Stimulated activated CD8-positive, alpha-beta memory T cell treated with anti-CD3 and anti-CD28 coated beads, Interleukin-2, amount 100 ng/mL, for 1 hour (primary cell): Measurements from ENCODE around the gene LACC1.

ENCODE experiments used
- DNase-seq, 2 donors: peaks; one replicate each; pipeline ENCODE4 v3.0.0-alpha.2; 2020; ENCODE audit warnings: low read depth in 2 of 2

The LACC1 gene

GRCh38 chr13:43884222-43884621 lies 4.5 kb downstream of the LACC1 start:
- no peak for DNase-seq

DNA sequence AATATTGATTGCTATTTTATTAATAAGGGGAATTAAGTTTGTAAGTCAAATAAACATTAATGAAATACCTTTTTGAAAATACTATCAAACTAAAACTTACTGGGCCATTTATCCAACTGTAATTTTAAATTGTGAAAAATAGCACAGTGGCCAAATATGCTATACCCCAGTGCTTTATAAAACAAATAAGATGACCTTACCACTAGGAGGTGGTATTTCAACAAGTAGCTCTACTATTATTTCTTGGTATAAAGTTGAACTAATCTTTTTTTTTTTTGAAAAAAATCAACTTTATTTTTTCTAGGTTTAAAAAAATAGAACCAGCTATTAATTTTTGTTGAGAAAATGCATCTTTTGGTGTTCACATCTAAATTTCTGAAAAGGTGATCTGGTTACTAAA lies 14.7 kb downstream of the LACC1 start:
- no peak for DNase-seq

DNA sequence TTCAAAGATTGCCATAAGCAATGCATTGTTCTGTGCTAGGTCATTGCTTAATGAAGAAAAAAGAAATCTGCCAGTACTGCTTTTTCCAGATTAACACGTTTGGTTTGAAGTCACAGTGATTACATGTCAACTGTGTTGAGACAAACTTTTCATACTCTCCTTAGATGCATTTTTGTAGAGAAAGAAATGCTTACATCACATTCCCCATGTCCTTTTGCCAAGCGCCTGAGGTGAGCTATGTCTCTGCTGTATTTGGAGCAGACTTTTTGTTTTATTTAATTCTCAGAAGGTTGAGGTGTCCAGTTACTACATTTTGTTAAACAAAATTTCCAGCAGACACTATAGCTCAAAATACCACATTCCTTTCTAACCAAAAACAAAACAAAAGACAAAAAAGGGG lies 16.2 kb downstream of the LACC1 start:
- DNase-seq = no peak

DNA sequence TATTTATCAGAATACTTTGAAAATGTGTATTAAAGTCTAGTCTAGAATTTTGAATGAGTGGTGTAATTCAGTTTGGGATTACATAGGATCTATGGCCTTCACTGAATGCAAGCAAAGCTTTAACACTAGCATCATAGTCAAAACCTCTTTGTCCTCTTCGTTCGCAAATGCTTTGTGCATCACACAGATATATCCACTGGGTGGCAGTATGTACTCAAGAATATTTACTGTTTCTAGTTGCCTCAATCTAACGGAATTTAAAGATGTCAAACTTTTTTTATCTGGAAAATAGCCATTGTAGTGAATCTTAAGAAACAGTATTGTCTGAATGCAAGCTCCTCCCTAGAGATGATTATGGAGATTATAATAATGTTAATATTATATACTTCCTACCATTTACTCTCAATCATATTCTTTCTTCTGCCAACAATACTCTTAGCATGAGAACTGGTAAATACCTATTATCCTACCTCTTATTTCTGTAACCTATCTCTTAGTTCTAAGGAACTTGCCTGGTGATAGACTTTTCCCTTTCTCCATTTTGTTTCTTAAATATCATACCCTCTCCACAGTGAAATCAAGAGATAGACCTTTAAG lies 25.8 kb downstream of the LACC1 start:
- no peak for DNase-seq

- DNase-seq = no peak
Observed at GRCh38 chr13:43908156-43909126, 28.7 kb downstream of the LACC1 start.

DNA sequence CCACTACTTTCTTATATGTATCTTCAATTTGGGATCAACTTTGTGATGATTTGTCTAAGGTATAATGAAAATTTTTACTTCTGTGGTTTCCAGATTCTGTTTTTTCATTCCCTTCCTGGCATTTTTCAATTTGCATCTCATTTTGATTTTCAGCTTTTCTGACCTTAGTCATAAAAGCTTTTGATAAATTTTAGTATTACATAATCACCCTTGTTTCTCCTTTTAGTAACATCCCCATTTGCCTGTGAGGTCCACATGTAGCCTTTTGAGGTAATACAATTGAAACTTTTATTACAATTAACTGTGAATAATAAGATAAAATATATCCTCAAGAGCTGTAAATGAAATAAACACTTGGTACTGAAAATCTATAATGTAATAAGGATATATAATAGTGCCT lies 31.2 kb downstream of the LACC1 start:
- no peak for DNase-seq

GRCh38 chr13:43911278-43911677 lies 31.6 kb downstream of the LACC1 start:
- DNase-seq = no peak

GRCh38 chr13:43911871-43912270 lies 32.2 kb downstream of the LACC1 start:
- DNase-seq = no peak

DNA sequence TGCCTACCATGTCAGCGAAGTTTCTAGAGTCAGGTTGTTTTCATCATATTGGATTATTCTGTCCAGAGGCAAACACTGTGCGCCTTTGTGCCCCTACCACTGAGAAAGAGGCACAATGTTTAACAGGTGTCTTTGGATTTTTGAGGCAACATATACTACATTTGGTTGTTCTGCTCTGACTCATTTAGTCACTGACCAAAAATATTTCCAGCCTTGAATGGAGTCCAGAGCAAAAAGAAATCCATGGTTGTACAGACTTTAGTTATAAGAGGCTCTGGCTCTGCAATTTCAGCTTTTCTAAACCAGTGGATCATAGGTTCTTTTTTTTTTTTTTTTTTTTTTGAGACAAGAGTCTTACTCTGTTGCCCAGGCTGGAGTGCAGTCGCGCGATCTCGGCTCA lies 35.7 kb downstream of the LACC1 start:
- DNase-seq = no peak

- no peak for DNase-seq
Observed at GRCh38 chr13:43916828-43917227, 37.1 kb downstream of the LACC1 start.

DNA sequence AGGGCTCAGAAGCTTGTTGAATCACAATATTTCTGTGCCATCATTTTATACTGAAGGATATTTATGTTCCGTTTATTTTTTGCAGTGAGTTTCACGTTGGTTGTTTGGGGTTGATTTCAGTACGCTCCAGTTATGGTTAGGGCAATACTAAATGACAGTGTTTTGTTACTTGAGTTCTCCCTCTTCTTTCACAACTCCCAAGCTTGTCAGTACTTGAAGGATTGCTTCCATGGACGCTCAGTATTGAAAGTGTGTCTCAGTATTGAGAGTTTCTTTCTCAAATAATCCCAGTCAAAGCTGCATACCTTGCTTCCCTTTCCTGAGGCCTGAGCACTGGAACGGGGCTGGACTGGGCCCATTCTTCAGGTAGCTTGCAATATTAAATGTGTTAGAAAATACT lies 38.9 kb downstream of the LACC1 start:
- no peak for DNase-seq

DNA sequence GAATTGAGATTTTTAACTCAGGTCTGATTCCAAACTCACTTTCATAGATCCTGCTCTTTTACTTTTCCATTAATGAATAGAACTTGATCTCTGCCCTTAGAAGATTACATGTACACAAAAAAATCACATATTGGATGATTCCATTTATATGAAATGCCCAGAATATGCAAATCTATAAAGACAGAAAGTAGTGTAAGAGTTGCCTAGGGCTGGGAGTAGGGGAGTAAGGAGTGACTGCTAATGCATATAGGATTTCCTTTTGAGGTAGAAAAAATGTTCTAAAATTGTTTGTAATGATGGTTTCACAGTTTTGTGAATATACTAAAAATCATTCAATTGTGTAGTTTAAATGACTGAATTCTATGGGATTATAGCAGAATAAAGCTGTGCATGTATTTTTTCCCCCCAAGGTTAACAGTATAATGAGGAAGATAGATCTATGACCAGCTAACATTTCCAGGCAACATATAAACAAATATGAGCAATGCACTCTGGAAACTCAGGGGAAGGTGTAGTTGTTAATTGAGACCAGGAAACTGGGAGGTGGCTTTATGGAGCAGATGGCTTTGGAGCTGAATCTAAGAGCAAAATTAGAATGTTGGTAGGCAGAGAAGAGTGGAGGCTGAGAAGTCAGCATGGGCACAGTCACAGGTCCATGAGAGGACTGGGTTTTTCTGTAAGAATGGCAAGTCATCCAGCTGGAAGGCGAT lies 41.4 kb downstream of the LACC1 start:
- DNase-seq = no peak

- no peak for DNase-seq
Observed at GRCh38 chr13:43924549-43925245, 45.0 kb downstream of the LACC1 start.

DNA sequence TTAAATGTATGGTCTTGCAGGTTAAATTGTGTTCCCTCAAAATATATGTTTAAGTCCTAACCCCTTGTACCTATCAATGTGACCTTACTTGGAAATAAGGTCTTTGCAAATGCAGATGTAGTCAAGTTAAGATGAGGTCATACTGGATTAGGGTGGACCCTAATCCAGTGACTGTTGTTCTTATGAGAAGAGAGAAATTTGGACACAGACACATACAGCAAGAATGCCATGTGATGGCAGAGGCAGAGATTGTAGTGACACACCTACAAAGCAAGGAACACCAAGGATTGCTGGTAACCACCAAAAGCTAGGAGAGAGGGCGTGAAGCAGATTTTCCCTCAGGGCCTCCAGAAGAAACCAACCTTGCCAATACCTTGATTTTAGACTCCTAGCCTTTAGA lies 50.2 kb downstream of the LACC1 start:
- no peak for DNase-seq

DNA sequence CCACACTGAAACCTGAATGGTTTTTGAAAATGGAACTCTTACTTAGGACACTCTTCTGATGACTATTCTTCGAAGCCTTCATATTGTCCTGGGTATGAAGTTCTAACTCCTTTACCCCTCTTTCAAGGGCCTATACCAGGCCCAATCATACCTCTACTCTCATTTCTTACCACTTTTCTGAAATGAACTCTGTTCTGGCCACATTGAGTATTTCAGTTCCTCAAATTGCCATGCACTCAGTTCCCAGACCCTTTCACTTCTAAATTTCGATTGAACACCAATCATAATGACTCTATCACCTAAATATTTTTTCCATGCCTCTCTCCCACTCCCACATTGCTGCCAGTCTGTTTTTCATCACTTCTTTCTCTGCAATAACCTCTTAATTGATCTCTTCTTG lies 53.7 kb downstream of the LACC1 start:
- no peak for DNase-seq

GRCh38 chr13:43934273-43934672 lies 54.6 kb downstream of the LACC1 start:
- DNase-seq = no peak

GRCh38 chr13:43935878-43936277 lies 56.2 kb downstream of the LACC1 start:
- DNase-seq = no peak

- DNase-seq = no peak
Observed at GRCh38 chr13:43936647-43937046, 56.9 kb downstream of the LACC1 start.

- no peak for DNase-seq
Observed at GRCh38 chr13:43937839-43938238, 58.1 kb downstream of the LACC1 start.

- DNase-seq = no peak
Observed at GRCh38 chr13:43938449-43938848, 58.7 kb downstream of the LACC1 start.

- no peak for DNase-seq
Observed at GRCh38 chr13:43939086-43939485, 59.4 kb downstream of the LACC1 start.

DNA sequence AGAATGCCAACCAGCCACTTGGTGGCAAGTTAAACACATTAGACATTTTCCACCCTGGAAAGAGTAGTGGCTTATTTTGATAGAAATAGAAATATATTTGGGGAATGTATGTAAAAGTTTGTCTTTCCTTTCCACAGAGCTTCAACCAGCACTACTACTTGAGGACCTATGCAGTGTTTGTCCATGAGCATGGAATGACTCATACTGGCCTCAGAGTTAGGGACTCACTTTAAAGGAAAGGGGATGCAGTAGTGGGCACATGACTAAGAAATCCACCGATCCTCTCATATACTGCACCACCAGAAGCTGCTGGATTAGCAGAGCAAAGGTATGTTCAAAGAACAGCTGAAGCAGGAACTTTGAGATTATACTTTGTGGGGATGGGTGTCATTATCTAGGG lies 62.6 kb downstream of the LACC1 start:
- DNase-seq = no peak
